NCI-H128 (cell line): ENCODE data around the gene BFSP2.
"Not testable (repeated sequence)": the region's sequence is repeated elsewhere in the genome, so short reads cannot be mapped to it uniquely, and the experiment has no call there.

Experiments used
- DNase-seq: peaks from one replicate; lab custom pipeline; 2025; ENCODE audit not compliant: unreplicated experiment; lab: John Stamatoyannopoulos, UW

BFSP2 gene

GRCh38 chr3:133512416-133513089, 112.7 kb downstream of the BFSP2 start:
- DNase-seq: no peak

GRCh38 chr3:133514418-133514817, 114.6 kb downstream of the BFSP2 start:
- no peak for DNase-seq

GRCh38 chr3:133515127-133515526, 115.3 kb downstream of the BFSP2 start:
- DNase-seq: no peak

GRCh38 chr3:133520286-133520685, 120.4 kb downstream of the BFSP2 start:
- no peak for DNase-seq

- not testable (repeated sequence) for DNase-seq
Observed at GRCh38 chr3:133520938-133521337, 121.1 kb downstream of the BFSP2 start.

GRCh38 chr3:133521946-133522345, 122.1 kb downstream of the BFSP2 start:
- DNase-seq: no peak

GRCh38 chr3:133523758-133524157, 123.9 kb downstream of the BFSP2 start:
- DNase-seq: not testable (repeated sequence)
